Effector memory CD4-positive, alpha-beta T cell (primary cell): ENCODE results near the gene VAV2.
A peak's percentile ranks its signal among the peaks of the same experiment; 100 is the strongest.

Experiments used
- DNase-seq, 3 donors: peaks; one replicate each; pipeline ENCODE4 v3.0.0-alpha.2; 2020
- H3K27ac ChIP-seq: 2 replicates; pipeline ENCODE4 v1.7.0; 2013; ENCODE audit warnings: mild to moderate bottlenecking, low read length, moderate library complexity; ENCODE audit not compliant: insufficient read depth, poor library complexity, severe bottlenecking
- H3K27me3 ChIP-seq: replicated peaks from 2 replicates; pipeline ENCODE4 v1.7.0; 2013; ENCODE audit warnings: mild to moderate bottlenecking, low read length; ENCODE audit not compliant: insufficient read depth, control insufficient read depth, poor library complexity, severe bottlenecking
- H3K36me3 ChIP-seq: 2 replicates; pipeline ENCODE4 v1.7.0; 2013; ENCODE audit warnings: mild to moderate bottlenecking, low read length, moderate library complexity; ENCODE audit not compliant: control insufficient read depth, insufficient read depth
- H3K4me1 ChIP-seq: 2 replicates; pipeline ENCODE4 v1.7.0; 2013; ENCODE audit warnings: low read length, mild to moderate bottlenecking; ENCODE audit not compliant: control insufficient read depth, insufficient read depth, poor library complexity, severe bottlenecking
- H3K4me3 ChIP-seq: 2 replicates; pipeline ENCODE4 v1.7.0; 2013; ENCODE audit warnings: low read length, low read depth, mild to moderate bottlenecking; ENCODE audit not compliant: insufficient read depth, poor library complexity, severe bottlenecking
- H3K9me3 ChIP-seq: 2 replicates; pipeline ENCODE4 v1.7.0; 2013; ENCODE audit warnings: mild to moderate bottlenecking, low read length, moderate library complexity; ENCODE audit not compliant: control insufficient read depth

The VAV2 gene

DNA sequence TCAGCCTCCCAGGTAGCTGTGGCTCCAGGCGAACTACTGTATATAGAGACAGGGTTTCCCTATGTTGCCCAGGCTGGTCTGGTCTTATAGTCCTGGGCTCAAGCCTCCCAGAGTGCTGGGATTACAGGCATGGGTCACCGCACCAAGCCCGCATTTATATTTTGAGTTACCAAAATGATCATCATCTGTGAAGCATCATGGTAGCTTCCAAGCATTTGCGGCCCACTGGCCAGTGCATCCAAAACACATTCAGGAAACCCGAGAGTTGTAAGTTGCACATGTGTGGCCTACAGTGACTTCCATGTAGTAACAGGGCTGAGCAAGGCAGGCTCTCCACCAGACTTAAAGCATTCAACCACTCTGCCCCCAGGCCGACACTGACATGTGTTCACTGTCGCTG, 35.4 kb upstream of the VAV2 start:
- Histone ChIP-seq H3K27ac (no peak overlapping the region), H3K27me3 (no peaks in the 10 kb centered on the region), H3K4me3 (no peak overlapping the region), H3K36me3 (peaks cover 19% of the 10 kb centered on the region), H3K4me1 (peaks cover 7% of the 10 kb centered on the region), H3K9me3 (no peaks in the 10 kb centered on the region)
- DNase-seq, result no peak

DNA sequence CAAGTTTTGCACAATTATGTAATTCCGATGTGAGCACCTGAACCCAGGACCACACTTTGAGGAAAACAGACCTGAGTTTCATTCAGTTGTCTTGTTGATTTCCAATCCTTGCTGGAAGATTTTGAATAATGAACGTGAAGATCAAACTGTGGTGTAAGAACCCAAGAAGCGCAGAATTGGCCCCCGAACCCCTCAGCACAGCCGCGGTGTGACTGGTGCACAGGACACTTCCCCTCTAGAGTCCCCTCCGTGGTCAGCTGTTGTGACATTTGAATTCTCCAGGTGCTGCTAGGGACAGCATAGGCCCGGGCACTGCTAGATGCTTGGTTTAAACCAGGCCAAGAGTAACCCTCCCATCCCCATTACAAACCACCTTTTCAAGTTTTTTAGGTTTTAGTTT, 34.9 kb upstream of the VAV2 start:
- H3K36me3 ChIP-seq, result peaks cover 17% of the 10 kb centered on the region
- peaks cover 7% of the 10 kb centered on the region for H3K4me1 ChIP-seq

DNA sequence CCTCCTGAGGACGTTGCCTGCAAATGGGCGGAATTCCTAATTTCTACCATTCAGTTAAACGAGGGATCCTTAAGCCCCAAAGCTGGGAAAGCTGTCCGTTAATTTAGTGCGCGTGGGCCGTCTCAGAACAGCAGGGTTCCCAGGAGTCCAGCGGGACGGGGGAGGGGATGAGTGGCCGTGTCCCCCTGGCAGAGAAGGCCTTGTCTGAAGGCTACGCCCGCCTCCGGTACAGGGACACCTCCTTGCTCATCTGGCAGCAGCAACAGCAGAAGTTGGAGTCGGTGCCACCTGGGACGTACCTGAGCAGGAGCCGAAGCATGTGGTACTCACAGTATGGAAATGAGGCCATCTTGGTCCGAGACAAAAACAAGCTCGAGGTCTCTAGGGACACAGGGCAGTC, 34.5 kb upstream of the VAV2 start:
- no peak overlapping the region for H3K4me3 ChIP-seq
- no peaks in the 10 kb centered on the region for H3K27me3 ChIP-seq
- DNase-seq, result no peak
- H3K27ac ChIP-seq, result no peak overlapping the region
- no peaks in the 10 kb centered on the region for H3K9me3 ChIP-seq
- H3K36me3 ChIP-seq, result peaks cover 13% of the 10 kb centered on the region
- H3K4me1 ChIP-seq, result peaks cover 7% of the 10 kb centered on the region

More for the DNA sequence above, 34.9 kb upstream of the VAV2 start:
- no peak overlapping the region for H3K4me3 ChIP-seq
- no peak overlapping the region for H3K27ac ChIP-seq
- DNase-seq, result no peak
- H3K27me3 ChIP-seq, result no peaks in the 10 kb centered on the region
- H3K9me3 ChIP-seq, result no peaks in the 10 kb centered on the region

DNA sequence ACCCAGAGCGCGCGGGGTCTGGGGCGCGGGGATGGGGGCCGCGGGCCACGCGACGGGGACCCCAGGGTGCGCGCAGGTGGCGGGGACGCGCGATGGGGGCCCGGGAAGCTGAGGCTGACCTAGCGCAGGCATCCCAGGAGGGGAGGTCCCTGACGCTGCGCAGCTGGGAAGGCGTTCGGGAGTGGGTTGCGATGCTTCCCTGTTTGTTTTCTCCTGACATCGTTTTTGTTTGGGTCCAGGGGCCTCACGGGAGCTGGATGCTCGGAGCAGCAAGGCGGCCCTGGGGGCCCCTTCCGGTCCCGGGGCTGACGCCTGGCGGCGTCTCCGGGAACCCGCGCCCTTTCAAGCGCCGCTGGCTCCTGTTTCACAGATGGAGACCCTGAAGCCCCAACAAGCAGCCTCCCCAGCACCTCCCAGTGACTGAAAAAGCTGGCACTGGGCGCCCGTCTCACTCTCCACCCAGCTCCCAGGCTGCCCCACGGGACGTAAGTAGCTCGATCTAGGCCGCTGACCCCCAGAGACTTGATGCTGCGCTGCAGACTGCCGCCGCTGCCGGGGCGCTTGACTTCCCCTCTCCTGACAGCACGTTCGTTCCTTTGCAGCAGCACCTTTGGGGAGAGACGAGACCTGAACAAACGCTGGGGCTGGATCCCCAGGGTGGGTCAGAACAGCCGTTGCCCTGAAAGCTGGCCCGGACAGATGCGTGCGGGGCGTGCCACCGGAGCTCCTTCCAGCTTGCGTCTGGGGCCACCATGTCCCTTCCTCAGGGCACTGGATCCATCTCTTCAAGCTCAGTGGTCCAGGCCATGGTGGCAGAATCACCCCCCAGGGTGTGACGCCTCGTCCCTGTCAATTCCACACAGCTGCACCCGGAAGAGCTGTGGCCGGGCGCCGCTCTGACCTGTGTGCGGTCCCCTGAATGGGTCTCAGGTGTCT, 33.8 kb upstream of the VAV2 start:
- Histone ChIP-seq H3K9me3 (no peaks in the 10 kb centered on the region), H3K36me3 (peaks cover 9% of the 10 kb centered on the region), H3K4me3 (peak overlapping the region; percentile 63), H3K4me1 (peaks cover 7% of the 10 kb centered on the region), H3K27ac (peak overlapping the region; percentile 68), H3K27me3 (no peaks in the 10 kb centered on the region)
- peak in 2 of 3 donors; percentile 15 to 20 for DNase-seq

DNA sequence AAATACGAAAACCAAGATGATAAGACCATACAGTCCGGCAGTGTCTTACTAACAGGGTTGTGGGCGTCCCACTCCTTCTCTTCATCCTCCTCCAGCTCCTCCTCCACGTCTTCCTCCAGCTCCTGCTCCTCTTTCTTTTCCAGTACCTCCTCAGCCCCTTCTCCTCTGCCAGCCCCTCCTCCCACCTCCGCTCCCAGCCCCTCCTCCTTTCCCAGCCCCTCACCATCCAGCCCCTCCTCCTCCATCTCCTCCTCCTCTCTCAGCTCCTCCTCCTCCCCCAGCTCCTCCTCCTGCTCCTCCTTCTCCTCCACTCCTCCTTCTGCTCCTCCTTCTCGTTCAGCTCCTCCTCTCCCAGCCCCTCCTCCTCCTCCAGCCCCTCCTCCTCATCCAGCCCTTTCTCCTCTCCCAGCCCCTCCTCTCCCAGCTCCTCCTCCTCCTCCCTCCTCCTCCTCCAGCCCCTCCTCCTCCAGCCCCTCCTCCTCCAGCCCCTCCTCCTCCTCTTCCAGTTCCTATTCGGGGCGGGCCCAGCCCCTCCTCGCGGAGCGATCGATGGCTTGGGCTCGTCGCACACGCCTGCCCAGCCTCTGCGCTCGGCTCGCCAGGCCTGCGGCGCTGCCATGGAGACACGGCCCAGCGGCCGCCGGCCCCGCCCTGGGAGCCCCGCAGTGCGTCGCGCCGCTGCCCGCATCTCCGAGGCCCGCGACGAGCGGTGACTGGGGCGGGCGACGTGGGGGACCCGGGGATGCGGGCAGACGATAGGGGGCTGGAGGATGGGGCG, 32.9 kb upstream of the VAV2 start, which contains the start of gene BRD3OS:
Gene BRD3OS (plus strand): TSS at position 654 of the 778 bp plus-strand sequence. CDS start 1,267 bp downstream, outside the sequence.
- peak within 1 kb of the TSS; percentile 68 for H3K27ac ChIP-seq
- H3K4me3 ChIP-seq, result peak within 1 kb of the TSS; percentile 63
- peaks cover 7% of the 10 kb centered on the region for H3K36me3 ChIP-seq
- H3K9me3 ChIP-seq, result no peaks in the 10 kb centered on the region
- H3K27me3 ChIP-seq, result no peaks in the 10 kb centered on the region
- peaks cover 7% of the 10 kb centered on the region for H3K4me1 ChIP-seq
- DNase-seq, result peak; percentile 83 to 89 (median 87)

DNA sequence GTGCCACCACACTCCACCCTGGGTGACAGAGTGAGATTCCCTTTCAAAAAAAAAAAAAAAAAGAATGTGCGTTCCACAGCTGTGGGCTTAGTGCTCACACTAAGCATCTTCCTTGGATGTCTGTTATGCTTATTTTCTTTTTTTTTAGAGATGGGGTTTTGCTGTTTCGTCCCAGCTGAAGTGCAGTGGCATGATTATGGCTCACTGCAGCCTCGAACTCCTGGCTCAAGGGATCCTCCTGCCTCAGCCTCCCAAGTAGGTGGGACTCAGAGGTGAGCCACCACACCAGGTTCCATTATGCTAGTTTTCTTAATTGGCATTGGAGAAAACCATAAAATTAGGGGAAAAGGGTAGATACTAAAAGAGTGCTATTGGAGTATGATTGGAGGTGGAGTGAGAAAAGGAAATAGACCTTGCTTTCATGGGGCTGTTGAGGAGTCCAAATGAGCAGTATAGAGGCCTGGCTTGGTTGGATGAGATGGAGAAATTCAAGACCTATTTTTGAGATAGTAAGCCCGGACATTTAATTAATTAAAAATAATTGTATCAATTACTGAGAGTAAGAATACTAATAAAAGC, 32.2 kb upstream of the VAV2 start:
- no peak for DNase-seq
- Histone ChIP-seq H3K4me3 (no peak overlapping the region), H3K4me1 (peaks cover 7% of the 10 kb centered on the region), H3K27ac (no peak overlapping the region), H3K36me3 (peaks cover 7% of the 10 kb centered on the region), H3K27me3 (no peaks in the 10 kb centered on the region), H3K9me3 (no peaks in the 10 kb centered on the region)

DNA sequence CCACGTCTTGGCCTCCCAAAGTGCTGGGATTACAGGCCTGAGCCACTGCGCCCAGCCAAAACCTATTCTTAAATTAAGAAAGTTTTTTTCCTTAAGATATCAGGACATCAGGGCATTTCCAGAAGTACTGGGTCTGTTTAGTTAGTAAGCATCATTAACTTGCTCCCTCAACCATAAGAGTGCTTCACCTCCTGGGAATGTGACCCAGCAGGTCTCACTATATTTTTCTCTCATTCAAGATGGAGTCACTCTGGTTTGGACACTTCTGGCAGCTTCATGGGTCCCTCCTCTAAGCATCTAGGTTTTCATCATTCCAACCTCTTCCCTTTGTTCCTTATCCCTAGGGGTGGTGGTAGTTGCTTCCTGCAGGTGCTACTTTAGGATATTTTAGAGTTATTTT, 22.8 kb upstream of the VAV2 start:
- Histone ChIP-seq H3K27me3 (no peaks in the 10 kb centered on the region), H3K4me1 (no peaks in the 10 kb centered on the region), H3K4me3 (no peak overlapping the region), H3K9me3 (no peaks in the 10 kb centered on the region), H3K36me3 (no peaks in the 10 kb centered on the region), H3K27ac (no peak overlapping the region)
- DNase-seq, result no peak

DNA sequence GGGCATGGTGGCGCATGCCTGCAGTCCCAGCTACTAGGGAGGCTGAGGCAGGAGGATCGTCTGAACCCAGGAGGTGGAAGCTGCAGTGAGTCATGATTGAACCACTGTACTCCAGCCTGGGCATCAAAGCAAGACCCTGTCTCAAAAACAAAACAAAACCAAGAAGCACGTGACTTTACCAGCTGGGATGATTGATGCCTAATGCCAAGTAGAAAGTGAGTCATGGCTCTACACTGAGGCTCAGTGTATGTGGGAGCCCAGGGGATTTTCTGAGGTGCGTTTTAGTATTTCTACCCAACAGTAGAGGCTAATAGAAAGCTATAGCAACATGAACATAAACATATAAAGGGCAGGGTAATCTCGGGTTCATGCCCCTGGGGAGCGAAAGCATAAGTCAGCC, 19.3 kb upstream of the VAV2 start:
- H3K4me3 ChIP-seq, result no peak overlapping the region
- no peak for DNase-seq
- H3K27ac ChIP-seq, result no peak overlapping the region
- no peaks in the 10 kb centered on the region for H3K27me3 ChIP-seq
- H3K36me3 ChIP-seq, result no peaks in the 10 kb centered on the region
- H3K9me3 ChIP-seq, result no peaks in the 10 kb centered on the region
- no peaks in the 10 kb centered on the region for H3K4me1 ChIP-seq

DNA sequence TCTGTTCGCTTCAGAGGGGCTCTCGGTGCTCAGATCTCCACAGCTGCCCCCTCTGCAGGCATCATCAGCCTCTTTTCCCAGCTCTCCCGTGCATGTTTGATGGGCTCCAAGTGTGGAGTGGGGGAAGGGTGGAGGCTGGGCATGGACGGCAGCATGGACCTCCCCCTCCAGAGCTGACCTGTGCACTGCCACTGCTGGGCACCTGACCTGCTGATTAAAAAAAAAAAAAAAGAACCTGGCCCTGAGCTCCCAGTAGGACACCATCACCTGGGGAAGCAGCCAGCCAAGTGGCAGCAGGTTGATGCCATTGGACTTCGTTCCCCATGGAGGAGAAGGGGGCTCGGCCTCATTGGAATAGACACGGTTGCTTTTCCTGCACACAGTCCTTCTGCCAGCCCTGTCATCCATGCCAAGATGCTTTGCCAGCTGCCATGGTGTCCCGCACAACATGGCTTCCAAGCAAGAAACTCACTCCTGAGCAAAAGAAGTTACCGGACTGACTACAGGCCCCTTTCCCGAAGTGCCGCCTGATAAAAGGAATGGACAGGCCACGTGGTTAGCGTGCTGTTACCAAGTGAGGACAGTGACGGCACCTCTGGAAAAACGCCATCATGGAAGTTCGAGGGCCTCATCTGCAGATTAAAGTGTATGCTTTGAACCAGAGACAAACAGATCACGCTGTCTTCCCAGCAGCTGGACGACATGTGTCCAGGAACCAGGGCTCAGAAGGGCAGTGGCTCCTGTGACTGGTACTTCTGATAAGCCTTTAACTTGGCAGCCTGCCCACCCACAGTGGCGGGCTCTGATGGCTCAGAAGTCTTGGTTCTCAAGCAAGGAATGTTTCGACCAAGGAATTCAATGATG, 18.4 kb upstream of the VAV2 start:
- Histone ChIP-seq H3K4me1 (no peaks in the 10 kb centered on the region), H3K27ac (no peak overlapping the region), H3K27me3 (no peaks in the 10 kb centered on the region), H3K4me3 (no peak overlapping the region), H3K9me3 (no peaks in the 10 kb centered on the region), H3K36me3 (no peaks in the 10 kb centered on the region)
- DNase-seq, result no peak
